ENCODE data around the gene PPP1R13B. TPM values are rescaled to one million over a fixed set of nuclear protein-coding genes. Genes with fewer than 3 reads are reported as not detected.

PPP1R13B gene
- total and polyA plus RNA-seq, 2 experiments from 2014 or later, result 9.4 to 20.2 TPM

- H3K4me1 ChIP-seq (ENCODE audit: insufficient read depth), result peaks cover 13% of the 10 kb centered on the region
- H2AFZ ChIP-seq, result no peak overlapping the region
- H3K4me2 ChIP-seq, result no peak overlapping the region
- H3K27ac ChIP-seq, result no peak overlapping the region
- H3K4me3 ChIP-seq, result no peak overlapping the region
- TF ChIP-seq CTCF (IDR thresholded peaks at IDR 0.05; ENCODE audit: poor library complexity) (no peak), EZH2phosphoT487 (IDR thresholded peaks at IDR 0.05; ENCODE audit: low read depth, severe bottlenecking, unreplicated experiment) (no peak), EZH2 (IDR thresholded peaks at IDR 0.05; ENCODE audit: borderline replicate concordance) (no peak)
- H3K9me2 ChIP-seq (replicated peaks; ENCODE audit: insufficient read depth), result no peaks in the 10 kb centered on the region
- no peak for DNase-seq (ENCODE audit: low spot score)
- H3K27me3 ChIP-seq, result no peaks in the 10 kb centered on the region
- H3K79me2 ChIP-seq, result peaks cover 83% of the 10 kb centered on the region
- H3K9me3 ChIP-seq (ENCODE audit: low read depth), result no peaks in the 10 kb centered on the region
- H4K20me1 ChIP-seq (ENCODE audit: insufficient read depth, poor library complexity, severe bottlenecking), result peaks cover 6% of the 10 kb centered on the region
- WGBS (ENCODE audit: low lambda C conversion rate, missing lambda C conversion rate), result 91% methylated on average over 1 of the region's 1 CpG
- H3K36me3 ChIP-seq (replicated peaks; ENCODE audit: insufficient read depth, low read depth), result no peaks in the 10 kb centered on the region
Measured at GRCh38 chr14:103817595-103817994, 29.8 kb downstream of the PPP1R13B start.

- TF ChIP-seq CTCF (IDR thresholded peaks at IDR 0.05; ENCODE audit: poor library complexity) (no peak), EZH2 (IDR thresholded peaks at IDR 0.05; ENCODE audit: borderline replicate concordance) (no peak), EZH2phosphoT487 (IDR thresholded peaks at IDR 0.05; ENCODE audit: low read depth, severe bottlenecking, unreplicated experiment) (no peak)
- Histone ChIP-seq H3K9me3 (ENCODE audit: low read depth) (no peaks in the 10 kb centered on the region), H3K27me3 (no peaks in the 10 kb centered on the region), H3K79me2 (peaks cover 83% of the 10 kb centered on the region), H3K9me2 (replicated peaks; ENCODE audit: insufficient read depth) (no peaks in the 10 kb centered on the region), H3K27ac (no peak overlapping the region), H3K4me1 (ENCODE audit: insufficient read depth) (peaks cover 13% of the 10 kb centered on the region), H3K4me2 (no peak overlapping the region), H3K4me3 (no peak overlapping the region), H2AFZ (no peak overlapping the region), H3K36me3 (replicated peaks; ENCODE audit: insufficient read depth, low read depth) (no peaks in the 10 kb centered on the region), H4K20me1 (ENCODE audit: insufficient read depth, poor library complexity, severe bottlenecking) (peaks cover 6% of the 10 kb centered on the region)
- WGBS (ENCODE audit: low lambda C conversion rate, missing lambda C conversion rate), result 45% methylated on average over 3 of the region's 3 CpGs
- no peak for DNase-seq (ENCODE audit: low spot score)
Measured at GRCh38 chr14:103816991-103817390, 30.4 kb downstream of the PPP1R13B start.

GRCh38 chr14:103815253-103815652 is 32.1 kb downstream of the PPP1R13B start:
- no peak overlapping the region for H3K27ac ChIP-seq
- H4K20me1 ChIP-seq (ENCODE audit: insufficient read depth, poor library complexity, severe bottlenecking), result peaks cover 6% of the 10 kb centered on the region
- no peaks in the 10 kb centered on the region for H3K36me3 ChIP-seq (replicated peaks; ENCODE audit: insufficient read depth, low read depth)
- H3K4me3 ChIP-seq, result no peak overlapping the region
- no peak overlapping the region for H2AFZ ChIP-seq
- no peak overlapping the region for H3K4me2 ChIP-seq
- H3K9me3 ChIP-seq (ENCODE audit: low read depth), result no peaks in the 10 kb centered on the region
- H3K9me2 ChIP-seq (replicated peaks; ENCODE audit: insufficient read depth), result no peaks in the 10 kb centered on the region
- H3K4me1 ChIP-seq (ENCODE audit: insufficient read depth), result peaks cover 10% of the 10 kb centered on the region
- H3K27me3 ChIP-seq, result no peaks in the 10 kb centered on the region
- no peak for DNase-seq (ENCODE audit: low spot score)
- peaks cover 84% of the 10 kb centered on the region for H3K79me2 ChIP-seq
- WGBS (ENCODE audit: low lambda C conversion rate, missing lambda C conversion rate), result 97% methylated on average over 7 of the region's 7 CpGs
- no peak for TF ChIP-seq EZH2phosphoT487 (IDR thresholded peaks at IDR 0.05; ENCODE audit: low read depth, severe bottlenecking, unreplicated experiment)
- no peak for TF ChIP-seq EZH2 (IDR thresholded peaks at IDR 0.05; ENCODE audit: borderline replicate concordance)
- no peak for TF ChIP-seq CTCF (IDR thresholded peaks at IDR 0.05; ENCODE audit: poor library complexity)

- WGBS (ENCODE audit: low lambda C conversion rate, missing lambda C conversion rate), result 82% methylated on average over 2 of the region's 2 CpGs
- no peaks in the 10 kb centered on the region for H3K9me3 ChIP-seq (ENCODE audit: low read depth)
- no peak for DNase-seq (ENCODE audit: low spot score)
- no peak overlapping the region for H3K4me2 ChIP-seq
- H3K4me3 ChIP-seq, result no peak overlapping the region
- TF ChIP-seq EZH2phosphoT487 (IDR thresholded peaks at IDR 0.05; ENCODE audit: low read depth, severe bottlenecking, unreplicated experiment) (no peak), EZH2 (IDR thresholded peaks at IDR 0.05; ENCODE audit: borderline replicate concordance) (no peak), CTCF (IDR thresholded peaks at IDR 0.05; ENCODE audit: poor library complexity) (no peak)
- H2AFZ ChIP-seq, result no peak overlapping the region
- no peak overlapping the region for H3K27ac ChIP-seq
- H3K79me2 ChIP-seq, result peaks cover 76% of the 10 kb centered on the region
- H3K27me3 ChIP-seq, result no peaks in the 10 kb centered on the region
- no peaks in the 10 kb centered on the region for H3K36me3 ChIP-seq (replicated peaks; ENCODE audit: insufficient read depth, low read depth)
- H4K20me1 ChIP-seq (ENCODE audit: insufficient read depth, poor library complexity, severe bottlenecking), result peaks cover 6% of the 10 kb centered on the region
- no peaks in the 10 kb centered on the region for H3K9me2 ChIP-seq (replicated peaks; ENCODE audit: insufficient read depth)
- H3K4me1 ChIP-seq (ENCODE audit: insufficient read depth), result no peaks in the 10 kb centered on the region
Measured at GRCh38 chr14:103811189-103811588, 36.2 kb downstream of the PPP1R13B start.
